Medulla oblongata (tissue), 1 donor: ENCODE results near the gene NR4A1.
A peak's percentile ranks its signal among the peaks of the same experiment; 100 is the strongest.

ENCODE experiments used
- DNase-seq: peaks from one replicate; pipeline ENCODE4 v3.0.0-alpha.2; 2015; ENCODE audit errors: extremely low spot score

The NR4A1 gene

DNA sequence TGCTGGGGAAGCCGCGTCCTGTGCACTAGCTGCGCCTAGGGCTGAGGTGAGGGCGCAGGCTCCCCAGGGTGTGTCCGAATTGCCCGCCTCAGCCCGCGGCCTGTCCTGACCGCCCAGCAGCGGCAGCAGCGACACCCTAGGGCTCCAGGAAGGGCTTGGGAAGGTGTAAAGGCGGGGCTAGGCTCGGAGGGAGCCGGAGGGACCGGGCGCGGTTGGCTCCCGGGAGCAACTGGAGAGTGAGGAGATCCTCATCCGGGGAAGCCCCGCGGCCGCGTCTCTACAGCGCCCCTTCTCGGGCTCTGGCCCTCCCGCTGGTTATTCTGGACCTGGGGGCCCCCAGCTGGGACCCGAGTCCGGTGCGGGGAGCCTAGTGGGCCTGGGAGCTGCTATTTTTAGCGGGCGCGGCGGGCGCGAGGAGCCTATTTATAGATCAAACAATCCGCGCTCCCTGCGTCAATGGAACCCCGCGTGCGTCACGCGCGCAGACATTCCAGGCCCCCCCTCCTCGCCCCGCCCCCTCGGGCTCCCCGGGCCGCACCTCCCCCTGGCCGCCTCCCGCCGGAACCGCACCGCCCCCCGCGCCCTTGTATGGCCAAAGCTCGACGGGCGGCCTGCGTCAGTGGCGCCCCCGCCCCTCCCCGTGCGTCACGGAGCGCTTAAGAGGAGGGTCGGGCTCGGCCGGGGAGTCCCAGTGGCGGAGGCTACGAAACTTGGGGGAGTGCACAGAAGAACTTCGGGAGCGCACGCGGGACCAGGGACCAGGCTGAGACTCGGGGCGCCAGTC is at the start of gene NR4A1:
Gene NR4A1, plus strand, starts transcription at position 685 of the 784 bp plus-strand sequence. CDS start 2,887 bp downstream, outside the sequence.
- DNase-seq = peak; percentile 88

DNA sequence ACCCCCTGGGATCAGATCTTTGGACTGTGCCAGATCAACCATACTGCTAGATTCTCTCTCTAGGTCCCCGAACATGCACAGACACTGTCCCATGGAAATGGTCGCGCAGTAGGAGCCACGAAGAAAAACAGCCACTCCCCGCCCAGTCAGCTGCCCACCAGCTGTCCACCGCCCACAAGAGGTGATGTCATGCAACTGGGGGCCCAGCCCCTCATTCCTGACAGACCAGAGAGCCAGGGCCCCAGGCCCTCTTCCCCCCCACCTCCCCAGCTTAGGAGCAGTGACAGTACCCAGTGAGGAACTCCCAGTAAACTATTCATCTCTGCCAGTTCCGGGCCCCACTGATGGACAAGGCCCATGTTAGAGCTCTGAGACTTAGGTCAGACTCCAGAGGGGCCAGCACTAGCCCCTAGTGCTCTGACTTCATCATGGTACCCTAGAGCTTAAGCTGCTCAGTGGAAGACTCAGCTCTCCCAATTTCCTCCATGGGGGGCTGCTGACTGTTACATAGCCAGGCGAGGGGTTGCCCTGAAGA is 48.2 kb upstream of the NR4A1 start:
- no peak for DNase-seq

DNA sequence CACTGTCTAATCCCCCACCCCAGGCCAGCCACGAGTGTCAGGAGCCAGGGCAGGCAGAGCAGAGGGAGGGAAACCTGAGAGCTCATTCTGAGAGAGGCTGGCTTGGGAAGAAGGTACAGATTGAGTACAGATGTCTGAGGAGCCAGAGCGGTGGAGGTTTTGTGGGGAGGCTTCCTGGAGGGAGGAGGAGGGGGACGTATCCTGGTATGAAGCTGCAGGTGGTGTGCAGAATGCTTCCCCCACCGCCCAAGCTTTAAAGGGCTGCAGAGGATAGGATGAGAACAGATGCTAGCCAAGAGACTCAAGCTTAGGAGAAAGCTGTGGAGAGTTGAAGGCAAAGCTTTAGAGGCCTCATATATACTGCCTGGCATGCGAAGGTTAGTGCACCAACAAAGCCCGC is 47.7 kb upstream of the NR4A1 start:
- no peak for DNase-seq

DNA sequence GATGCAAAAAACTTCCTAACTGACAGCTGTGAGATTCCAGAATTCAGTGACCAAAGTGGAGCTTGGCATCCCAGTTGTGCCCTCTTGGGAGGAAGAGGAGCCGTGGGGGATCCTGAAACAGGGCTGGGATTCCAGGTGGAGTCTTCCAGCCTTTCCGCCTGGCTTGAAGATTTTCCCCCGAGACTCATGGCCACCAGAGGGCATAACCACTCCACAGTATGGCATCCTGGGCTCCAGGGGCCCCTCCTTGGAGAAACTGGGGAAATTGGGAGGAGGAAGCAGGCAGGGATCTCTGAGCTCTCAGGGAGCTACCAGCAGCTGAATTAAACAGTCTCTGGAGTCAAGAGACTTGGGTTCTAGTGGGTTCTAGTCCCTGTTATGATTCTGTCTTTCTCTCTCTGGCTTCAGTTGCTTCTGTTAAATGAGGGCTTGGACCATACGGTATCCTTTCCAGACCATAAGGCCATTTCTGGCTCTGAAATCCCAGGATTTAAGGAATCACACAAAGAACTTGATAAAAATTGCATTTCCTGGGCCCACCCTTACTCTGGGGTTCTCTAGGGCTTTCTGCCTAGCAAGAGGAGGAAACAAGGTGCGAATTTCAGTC is 47.1 kb upstream of the NR4A1 start:
- peak; percentile 79 for DNase-seq

DNA sequence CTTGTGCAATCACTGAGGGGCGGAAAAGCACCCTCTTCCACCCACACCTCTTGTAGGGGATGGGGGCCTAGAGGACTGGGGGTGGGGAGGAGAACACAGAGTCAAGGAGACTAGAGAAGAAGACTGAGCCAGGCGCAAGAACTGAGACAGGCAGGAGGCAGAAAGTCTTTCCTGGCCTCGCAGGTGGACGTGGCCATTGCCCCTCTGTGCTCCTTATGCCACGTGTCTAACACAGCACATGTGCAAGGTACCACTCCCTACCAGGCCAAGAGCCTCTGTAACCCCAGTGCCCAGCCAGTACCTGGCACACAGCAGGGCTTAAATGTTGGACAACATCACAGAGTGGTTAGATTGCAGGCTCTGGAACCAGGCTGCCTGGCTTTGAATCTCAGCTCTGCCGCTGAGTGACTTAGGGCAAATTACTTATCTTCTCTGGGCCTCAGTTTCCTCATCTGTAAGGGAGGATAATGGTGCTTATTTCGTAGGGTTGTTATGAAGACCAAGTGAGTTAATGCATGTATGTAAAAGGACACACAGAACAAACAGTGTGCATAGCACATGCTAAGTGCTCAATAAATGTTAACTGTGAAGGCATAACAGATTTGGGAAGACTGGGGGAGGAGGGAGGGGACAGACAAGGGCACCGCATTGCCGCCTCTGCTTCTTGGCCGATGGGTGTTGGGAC is 45.9 kb upstream of the NR4A1 start:
- DNase-seq = no peak

DNA sequence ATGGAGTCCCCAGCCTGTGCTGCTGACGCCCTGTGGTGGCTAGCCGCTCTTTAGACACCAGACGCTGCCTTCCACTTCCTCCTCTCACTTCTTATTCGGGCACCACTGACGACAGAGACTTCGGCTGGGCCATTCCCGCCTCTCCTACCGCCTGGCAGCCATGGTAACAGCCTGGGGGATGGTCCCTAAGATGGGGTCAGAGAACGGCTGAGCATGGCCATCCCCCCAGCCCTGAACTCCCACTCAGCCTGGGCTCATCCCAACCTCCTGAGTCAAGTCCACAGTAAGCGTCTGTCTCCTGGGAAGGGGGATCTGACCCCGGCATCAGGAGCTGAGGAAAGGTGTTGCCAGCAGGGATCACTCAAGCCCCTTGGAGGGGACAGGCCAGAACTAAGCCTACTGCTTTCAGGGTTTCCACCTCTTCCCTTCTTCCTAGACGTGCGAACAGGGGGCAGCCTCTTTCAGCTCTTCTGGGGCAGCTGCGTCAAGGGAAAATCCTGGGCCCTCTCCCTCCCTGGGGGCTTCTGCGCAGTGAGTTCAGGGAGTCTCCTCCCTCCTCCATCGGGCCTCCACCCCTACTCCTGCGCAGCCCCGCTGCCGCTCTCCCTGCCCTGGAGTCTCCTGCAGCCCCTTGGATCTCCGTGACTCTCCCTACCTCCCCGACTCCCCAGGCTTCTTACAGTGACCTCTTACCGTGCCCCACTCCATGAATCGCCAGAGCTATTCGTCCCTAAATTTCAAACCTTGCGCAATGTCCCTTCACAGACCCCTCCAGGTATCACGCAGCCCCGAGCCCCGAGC is 45.1 kb upstream of the NR4A1 start:
- peak; percentile 79 for DNase-seq

DNA sequence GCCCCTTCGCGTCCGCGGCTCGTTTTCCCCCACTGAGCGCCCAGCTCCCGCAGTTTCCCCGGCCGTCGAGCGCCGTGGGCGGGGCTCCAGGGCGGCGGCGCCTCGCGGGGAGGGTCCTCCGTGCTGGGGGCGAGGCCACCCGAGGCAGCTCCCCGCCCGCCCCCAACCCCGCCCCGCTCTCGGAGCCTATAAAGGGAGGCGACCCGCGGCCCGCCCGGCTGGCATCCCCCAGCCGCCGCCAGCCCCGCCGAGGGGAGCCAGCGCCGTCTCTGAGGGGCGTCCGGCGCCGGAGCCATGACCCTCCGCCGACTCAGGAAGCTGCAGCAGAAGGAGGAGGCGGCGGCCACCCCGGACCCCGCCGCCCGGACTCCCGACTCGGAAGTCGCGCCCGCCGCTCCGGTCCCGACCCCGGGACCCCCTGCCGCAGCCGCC is 44.5 kb upstream of the NR4A1 start, which contains the start of gene TAMALIN:
Gene TAMALIN, plus strand, starts transcription at position 221 of the 432 bp plus-strand sequence. Its CDS starts 74 bp downstream, at position 295.
- DNase-seq = no peak

DNA sequence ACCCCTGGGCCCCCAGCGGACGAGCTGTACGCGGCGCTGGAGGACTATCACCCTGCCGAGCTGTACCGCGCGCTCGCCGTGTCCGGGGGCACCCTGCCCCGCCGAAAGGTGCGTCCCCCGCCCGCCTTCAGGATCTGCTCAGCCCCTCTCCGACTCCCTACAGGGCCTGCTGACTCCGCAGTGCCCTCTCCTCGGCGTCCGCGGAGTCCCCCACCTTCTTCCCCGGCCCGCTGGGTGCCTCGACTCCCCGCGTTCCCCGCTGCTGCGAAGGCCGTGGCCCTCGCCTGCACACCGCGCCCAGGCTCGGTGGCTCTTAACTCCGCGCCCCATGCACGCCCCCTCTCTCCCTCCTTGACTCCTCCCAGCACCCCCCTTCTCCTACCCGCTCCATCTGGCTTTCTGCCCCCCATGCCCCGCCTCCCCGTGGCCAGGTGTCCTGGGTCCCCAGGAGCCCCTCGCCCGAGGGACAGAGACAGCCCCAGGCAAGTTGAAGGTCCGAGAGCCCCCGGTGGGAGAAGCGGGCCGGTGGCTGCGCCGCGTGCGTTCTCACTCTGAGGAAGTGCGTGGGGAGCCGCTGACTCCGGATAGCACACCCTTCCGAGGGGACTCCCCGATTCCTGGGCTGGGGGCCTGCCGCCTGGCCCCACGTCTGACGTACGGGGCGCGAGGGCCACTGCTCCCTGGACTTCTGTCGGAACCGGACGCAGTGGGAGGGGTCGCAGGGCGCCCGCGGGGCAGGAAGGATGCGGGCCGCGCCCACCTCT is 43.9 kb upstream of the NR4A1 start:
- no peak for DNase-seq

DNA sequence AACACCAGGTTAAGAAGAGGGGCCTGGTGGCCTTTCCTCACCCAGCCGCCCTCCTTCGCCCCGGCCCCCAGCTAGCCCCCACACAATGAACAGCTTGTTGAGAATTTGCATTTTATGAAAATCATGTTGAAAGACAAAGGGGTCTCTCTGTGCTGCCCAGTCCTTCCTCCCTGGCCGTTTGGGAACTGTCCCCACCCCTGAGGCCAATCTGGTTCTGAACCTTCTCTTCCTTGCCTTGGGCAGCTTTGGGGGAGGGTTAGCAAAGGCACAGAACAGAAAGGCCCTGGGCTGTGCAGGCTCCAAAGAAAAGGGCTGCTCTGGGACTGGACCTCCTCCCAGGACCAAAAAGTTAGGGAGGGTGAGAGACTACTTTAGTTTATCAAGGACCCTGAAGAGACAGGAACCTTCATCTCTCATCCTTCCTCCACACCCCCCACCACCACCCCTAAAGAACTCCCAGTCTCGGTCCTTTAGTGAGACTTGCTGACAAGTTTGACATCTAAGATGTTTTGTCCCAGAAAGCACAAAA is 43.2 kb upstream of the NR4A1 start:
- no peak for DNase-seq

DNA sequence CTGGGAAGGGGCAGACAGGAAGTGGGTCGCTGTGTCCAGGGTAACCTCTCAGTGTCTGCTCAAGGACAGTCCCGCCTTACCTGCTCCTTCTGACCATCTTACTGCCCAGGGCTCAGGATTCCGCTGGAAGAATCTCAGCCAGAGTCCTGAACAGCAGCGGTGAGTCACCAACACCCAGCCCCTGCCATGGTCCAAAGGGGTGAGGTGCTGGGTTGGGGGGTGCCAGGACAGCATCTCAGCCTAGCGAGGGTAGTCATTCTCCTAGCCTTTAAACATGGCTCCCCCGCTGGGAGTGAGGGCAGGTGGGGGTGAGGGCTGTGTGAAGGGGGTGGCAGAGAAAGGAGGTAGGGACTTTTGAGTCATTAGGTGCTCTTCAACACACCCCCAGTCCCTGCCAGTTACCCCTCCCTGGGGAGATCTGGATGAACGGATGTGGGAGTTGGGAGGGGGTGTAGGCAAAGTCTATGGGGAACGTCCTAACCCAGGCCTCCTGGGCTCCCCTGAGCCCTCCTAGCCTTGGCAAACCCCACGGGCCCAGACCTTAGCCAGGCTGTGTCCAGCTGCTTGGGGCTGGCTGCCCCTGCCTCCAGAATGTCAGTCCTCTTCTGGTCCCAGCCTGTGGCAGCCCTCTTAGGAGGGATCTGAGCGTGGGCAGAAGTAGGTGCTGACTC is 42.0 kb upstream of the NR4A1 start:
- no peak for DNase-seq

DNA sequence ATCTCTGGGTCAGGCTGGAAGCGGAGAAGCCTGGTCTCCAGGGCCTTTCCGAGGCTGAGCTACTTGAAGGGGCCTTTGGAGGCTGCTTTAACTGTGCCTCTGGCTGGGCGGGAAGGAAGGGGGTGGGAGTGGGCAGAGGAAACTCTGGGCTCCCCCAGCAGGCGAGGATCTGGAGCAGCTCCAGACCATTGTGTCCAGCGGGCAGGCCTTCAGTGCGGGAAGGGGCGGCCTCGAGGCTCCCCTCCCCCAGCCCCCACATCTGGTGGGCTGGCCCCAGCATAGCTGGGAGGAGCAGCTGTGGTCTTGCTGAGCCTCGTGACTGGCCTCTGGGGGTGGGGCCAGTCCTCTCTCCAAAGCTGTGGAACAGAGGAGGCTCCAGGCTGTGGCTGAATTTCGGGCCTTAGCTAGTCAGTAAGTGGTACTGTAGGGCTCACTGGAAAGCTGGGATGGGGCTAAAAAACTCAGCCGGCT is 41.1 kb upstream of the NR4A1 start:
- peak; percentile 72 for DNase-seq

DNA sequence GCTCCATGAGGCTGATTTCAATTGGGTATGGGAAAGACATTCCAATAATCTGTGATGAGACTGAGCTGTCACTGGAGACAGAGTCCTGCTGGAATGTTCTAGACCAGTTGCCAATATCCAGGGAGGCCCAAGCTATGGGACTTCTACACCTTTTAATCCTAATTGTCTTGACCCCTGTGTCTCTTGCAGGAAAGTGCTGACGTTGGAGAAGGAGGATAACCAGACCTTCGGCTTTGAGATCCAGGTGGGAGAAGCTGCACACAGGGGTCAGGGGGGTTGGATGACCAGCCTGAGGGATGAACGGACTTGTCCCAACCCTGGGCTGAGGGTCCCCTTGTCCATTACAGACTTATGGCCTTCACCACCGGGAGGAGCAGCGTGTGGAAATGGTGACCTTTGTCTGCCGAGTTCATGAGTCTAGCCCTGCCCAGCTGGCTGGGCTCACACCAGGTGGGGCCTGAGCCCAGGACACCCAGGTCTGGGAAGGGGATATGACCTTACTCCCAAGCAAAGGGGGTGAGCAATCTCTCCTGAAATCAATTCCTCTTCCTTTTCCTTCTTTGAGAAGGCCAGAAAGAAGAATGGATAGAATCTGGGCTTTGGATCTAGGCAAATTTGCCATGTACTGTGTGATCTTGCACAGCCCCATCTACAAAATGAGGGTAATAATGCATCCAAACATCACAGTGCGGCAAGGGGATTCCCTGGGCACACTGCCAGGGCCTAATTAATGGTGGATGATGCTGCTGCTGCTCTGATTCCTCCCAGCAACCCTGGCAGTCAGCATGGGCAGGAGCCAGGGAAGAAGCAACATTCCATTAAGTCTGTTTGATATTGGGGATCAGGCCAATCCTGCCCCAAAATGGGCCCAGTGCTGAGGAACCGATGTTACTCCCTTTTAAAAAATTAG is 40.3 kb upstream of the NR4A1 start:
- no peak for DNase-seq

DNA sequence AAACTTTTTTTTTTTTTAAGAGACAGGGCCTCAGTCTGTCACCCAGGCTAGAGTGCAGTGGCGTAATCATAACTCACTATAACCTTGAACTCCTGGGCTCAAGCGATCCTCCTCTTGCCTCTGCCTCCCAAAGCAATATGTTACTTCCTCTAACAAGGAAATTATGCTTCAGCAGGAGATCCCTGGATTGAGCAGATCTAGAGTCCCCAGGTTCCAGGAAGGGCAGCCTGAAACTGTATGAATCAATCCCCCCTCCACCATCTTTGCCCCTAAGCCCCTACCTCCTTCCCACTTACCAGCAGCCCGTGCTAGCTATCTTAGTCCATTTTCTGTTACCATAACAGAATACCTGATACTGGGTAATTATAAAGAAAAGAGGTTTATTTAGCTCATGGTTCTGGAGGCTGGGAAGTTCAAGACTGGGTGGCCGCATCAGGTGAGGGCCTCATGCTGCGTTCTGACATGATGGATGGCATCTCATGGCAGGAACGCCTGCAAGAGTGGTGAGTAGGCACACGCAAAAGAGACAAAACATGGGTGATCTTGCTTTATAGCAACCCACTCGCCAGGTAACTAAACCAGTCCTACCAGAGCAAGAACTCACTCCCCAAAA is 39.5 kb upstream of the NR4A1 start:
- no peak for DNase-seq

DNA sequence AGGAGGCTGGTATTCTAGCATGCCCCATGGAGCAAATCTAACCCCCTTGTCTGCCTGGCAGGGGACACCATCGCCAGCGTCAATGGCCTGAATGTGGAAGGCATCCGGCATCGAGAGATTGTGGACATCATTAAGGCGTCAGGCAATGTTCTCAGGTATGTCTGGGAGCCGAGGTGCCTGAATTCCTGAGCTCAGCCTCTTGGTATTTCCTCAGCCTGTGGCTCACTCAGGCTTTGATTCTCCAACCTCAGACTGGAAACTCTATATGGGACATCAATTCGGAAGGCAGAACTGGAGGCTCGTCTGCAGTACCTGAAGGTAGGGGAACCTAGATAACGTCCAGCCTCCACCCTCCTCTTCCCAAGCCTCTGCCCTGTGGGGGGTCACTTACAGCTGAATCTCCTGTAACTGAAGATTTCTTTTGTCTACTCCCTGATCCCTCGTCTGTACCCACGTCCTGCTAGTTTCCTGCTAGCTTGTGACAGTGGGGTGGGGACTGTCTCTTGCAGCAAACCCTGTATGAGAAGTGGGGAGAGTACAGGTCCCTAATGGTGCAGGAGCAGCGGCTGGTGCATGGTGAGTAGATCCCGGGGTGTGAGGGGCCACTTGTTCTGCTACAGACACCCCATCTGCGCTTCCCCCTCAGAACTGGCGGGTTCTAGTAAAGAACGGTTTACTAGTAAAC is 37.5 kb upstream of the NR4A1 start:
- no peak for DNase-seq

DNA sequence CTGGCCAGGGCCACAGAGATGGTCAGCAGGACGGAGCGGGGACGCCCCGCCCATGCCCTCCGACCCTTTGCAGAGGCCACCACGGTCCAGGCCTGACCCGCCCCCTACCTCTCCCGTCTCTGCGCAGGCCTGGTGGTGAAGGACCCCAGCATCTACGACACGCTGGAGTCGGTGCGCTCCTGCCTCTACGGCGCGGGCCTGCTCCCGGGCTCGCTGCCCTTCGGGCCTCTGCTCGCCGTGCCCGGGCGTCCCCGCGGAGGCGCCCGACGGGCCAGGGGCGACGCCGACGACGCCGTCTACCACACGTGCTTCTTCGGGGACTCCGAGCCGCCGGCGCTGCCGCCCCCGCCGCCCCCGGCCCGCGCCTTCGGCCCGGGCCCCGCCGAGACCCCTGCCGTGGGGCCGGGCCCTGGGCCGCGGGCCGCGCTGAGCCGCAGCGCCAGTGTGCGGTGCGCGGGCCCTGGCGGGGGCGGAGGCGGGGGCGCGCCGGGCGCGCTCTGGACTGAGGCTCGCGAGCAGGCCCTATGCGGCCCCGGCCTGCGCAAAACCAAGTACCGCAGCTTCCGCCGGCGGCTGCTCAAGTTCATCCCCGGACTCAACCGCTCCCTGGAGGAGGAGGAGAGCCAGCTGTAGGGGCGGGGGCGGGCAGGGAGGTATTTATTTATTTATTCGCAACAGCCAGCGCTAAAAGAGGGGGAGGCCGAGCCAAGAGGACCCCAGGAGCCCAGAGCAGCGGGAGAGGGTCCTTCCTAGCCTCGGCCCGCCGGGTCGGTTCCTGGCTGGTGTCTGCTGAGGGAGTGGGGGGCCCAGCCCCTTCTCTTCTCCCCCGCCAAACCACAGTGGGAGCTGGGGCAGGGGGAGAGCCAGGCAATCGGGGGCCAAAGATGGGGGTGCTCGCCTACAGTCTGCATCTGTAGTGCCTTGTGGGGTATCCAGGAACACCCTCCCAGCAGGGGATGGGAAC is 36.4 kb upstream of the NR4A1 start:
- DNase-seq = no peak

DNA sequence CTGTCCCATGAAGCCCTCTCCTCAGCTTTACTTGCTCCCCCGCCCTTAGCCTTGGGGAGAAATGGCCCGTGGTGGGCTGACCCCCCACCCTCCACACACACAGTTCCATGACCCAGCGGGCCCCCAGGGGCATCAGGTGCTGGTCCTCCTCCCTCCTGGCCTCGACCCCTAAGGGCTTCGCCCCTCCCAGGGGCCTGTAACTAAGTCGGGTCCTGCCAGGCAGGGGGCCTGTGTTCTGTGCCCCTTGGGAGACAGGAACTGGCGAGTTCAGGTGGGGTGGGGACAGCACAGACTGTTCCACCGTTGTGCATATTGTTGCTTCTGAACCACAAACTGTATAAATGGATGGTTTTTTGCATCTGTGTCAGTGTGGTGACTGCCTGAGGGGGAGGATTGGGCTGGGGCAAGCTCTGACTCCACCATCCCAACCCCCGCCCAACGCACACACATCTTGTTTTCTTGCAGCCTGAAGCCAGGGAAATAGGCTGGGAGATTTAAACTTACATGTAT is 35.7 kb upstream of the NR4A1 start:
- no peak for DNase-seq
